ENCODE results near the gene CNOT6. TPM values are rescaled to one million over a fixed set of nuclear protein-coding genes. Genes with fewer than 3 reads are reported as not detected.

Gene CNOT6
- total RNA-seq, 2 donors from 2014 or later, result 19.5 to 24.8 TPM

- Histone ChIP-seq H3K4me3 (no peak overlapping the region), H3K4me1 (ENCODE audit: control insufficient read depth in 1 of 2, low read depth in 2 of 2) (no peaks in the 10 kb centered on the region), H3K9me3 (no peaks in the 10 kb centered on the region), H3K36me3 (no peaks in the 10 kb centered on the region), H3K27ac (no peak overlapping the region), H3K27me3 (replicated peaks; ENCODE audit: insufficient read depth) (no peaks in the 10 kb centered on the region)
- ATAC-seq (ENCODE audit: insufficient number of reproducible peaks, low FRiP score, low read depth), result no peak
- TF ChIP-seq, protein P1, sequence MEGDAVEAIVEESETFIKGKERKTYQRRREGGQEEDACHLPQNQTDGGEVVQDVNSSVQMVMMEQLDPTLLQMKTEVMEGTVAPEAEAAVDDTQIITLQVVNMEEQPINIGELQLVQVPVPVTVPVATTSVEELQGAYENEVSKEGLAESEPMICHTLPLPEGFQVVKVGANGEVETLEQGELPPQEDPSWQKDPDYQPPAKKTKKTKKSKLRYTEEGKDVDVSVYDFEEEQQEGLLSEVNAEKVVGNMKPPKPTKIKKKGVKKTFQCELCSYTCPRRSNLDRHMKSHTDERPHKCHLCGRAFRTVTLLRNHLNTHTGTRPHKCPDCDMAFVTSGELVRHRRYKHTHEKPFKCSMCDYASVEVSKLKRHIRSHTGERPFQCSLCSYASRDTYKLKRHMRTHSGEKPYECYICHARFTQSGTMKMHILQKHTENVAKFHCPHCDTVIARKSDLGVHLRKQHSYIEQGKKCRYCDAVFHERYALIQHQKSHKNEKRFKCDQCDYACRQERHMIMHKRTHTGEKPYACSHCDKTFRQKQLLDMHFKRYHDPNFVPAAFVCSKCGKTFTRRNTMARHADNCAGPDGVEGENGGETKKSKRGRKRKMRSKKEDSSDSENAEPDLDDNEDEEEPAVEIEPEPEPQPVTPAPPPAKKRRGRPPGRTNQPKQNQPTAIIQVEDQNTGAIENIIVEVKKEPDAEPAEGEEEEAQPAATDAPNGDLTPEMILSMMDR (IDR thresholded peaks at IDR 0.05), result no peak
- no peak for DNase-seq (ENCODE audit: low spot score)
Measured at GRCh38 chr5:180624587-180624986, 130.4 kb downstream of the CNOT6 start.

DNA sequence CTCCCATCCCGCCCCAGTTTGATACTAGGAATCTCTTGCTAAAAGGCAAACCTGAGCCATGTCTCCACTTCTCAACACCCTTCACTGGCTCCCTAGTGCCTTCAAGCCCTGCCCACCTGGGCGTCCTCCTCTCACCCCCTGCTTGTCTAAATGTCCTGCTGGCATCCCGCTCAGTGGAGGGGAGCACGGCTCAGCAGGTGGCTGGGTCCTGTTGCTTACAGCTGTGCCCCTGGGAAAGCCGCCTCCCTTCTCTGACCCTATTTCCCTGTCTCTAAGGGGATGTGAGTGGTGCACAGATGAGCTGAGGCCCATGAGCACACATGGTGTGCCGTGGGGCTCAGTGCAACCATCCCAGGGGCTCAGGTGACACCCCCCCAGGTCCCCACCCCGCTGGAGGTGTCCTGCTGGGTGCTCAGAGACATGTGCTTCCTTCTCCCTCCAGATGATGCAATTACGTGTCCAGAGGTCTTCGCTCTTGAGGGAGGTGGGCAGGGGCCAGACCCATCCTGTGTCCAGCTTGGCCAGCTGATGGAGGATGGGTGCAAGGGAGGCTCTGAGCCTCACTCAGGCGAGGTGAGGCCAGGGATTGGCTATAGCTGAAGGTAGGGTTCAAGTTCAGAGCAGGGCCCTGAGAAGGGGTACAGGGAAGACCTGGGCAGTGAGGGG, 131.1 kb downstream of the CNOT6 start:
- no peaks in the 10 kb centered on the region for H3K4me1 ChIP-seq (ENCODE audit: control insufficient read depth in 1 of 2, low read depth in 2 of 2)
- DNase-seq (ENCODE audit: low spot score) (no peak), ATAC-seq (ENCODE audit: insufficient number of reproducible peaks, low FRiP score, low read depth) (no peak)
- H3K27ac ChIP-seq, result no peak overlapping the region
- TF ChIP-seq, protein P1 (IDR thresholded peaks at IDR 0.05), result no peak
- no peaks in the 10 kb centered on the region for H3K9me3 ChIP-seq
- H3K27me3 ChIP-seq (replicated peaks; ENCODE audit: insufficient read depth), result no peaks in the 10 kb centered on the region
- H3K4me3 ChIP-seq, result no peak overlapping the region
- H3K36me3 ChIP-seq, result no peaks in the 10 kb centered on the region

DNA sequence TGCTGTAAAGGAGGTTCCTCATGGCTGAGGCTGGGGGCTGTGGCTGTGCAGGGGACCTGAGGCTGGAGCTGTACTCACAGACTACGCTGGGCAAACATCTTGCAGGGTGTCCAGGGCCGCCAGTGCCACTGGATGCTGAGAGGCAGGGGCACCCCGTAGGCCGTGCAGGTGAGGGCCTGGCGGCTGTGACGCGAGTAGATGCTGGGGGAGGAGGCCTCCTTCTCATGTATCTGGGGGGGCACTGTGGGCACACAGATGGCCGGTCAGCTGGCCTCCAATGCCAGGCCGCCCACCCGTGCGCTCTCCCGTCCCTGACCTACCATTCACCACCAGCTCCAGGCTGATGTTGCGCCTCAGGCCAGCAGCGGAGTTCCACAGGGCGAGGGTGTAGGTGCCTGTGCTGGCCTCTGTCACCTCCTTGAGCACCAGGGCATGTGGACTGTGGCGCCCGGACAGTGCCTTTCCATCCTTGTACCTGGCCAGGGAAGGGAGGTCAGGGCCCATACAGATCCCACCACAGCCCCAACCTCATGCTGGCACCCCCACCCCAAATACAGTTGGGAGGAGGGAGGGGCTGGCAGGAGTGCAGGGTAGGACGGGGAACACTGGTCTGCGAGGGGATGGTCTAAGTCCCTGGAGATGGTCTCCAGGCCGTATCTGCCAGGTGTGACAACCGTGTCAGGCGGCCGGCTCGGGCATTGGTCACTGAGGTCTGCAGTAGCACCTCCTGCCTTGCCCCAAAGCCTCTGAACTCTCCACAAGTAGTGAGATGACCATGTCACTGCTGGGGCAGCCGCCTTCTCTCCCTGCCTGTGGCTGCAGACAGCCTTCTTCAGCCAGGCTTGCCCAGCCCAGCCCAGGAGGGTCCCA, 131.8 kb downstream of the CNOT6 start:
- DNase-seq (ENCODE audit: low spot score), result no peak
- Histone ChIP-seq H3K36me3 (no peaks in the 10 kb centered on the region), H3K4me3 (no peak overlapping the region), H3K9me3 (no peaks in the 10 kb centered on the region), H3K4me1 (ENCODE audit: control insufficient read depth in 1 of 2, low read depth in 2 of 2) (no peaks in the 10 kb centered on the region), H3K27me3 (replicated peaks; ENCODE audit: insufficient read depth) (no peaks in the 10 kb centered on the region), H3K27ac (no peak overlapping the region)
- TF ChIP-seq, protein P1 (IDR thresholded peaks at IDR 0.05), result no peak
- no peak for ATAC-seq (ENCODE audit: insufficient number of reproducible peaks, low FRiP score, low read depth)

GRCh38 chr5:180626661-180627385, 132.6 kb downstream of the CNOT6 start:
- no peaks in the 10 kb centered on the region for H3K4me1 ChIP-seq (ENCODE audit: control insufficient read depth in 1 of 2, low read depth in 2 of 2)
- H3K36me3 ChIP-seq, result no peaks in the 10 kb centered on the region
- ATAC-seq (ENCODE audit: insufficient number of reproducible peaks, low FRiP score, low read depth) (no peak), DNase-seq (ENCODE audit: low spot score) (no peak)
- H3K9me3 ChIP-seq, result no peaks in the 10 kb centered on the region
- TF ChIP-seq, protein P1 (IDR thresholded peaks at IDR 0.05), result no peak
- no peak overlapping the region for H3K4me3 ChIP-seq
- H3K27me3 ChIP-seq (replicated peaks; ENCODE audit: insufficient read depth), result no peaks in the 10 kb centered on the region
- H3K27ac ChIP-seq, result no peak overlapping the region
